Kidney (tissue), 22 donors: ENCODE measurements around the gene CPEB3. TPM values are rescaled to one million over a fixed set of nuclear protein-coding genes. Genes with fewer than 3 reads are reported as not detected.
"Not testable (repeated sequence)": the region's sequence is repeated elsewhere in the genome, so short reads cannot be mapped to it uniquely, and the experiment has no call there.

Experiments
- DNase-seq, 5 donors: peaks; one replicate each; pipeline ENCODE4 v3.0.0-alpha.2; 2013 to 2020
- FAIRE-seq: peaks from 2 replicates; lab custom pipeline; 2012; peaks lifted over from hg19 to GRCh38; lab: Jason Lieb, UNC
- H3K27ac ChIP-seq, 2 donors: one replicate each; pipeline ENCODE4 v1.7.0; 2013; ENCODE audit warnings: low read depth in 2 of 2, low read length in 2 of 2, inconsistent platforms in 1 of 2
- H3K27me3 ChIP-seq: one replicate; pipeline ENCODE4 v1.7.1; 2013; ENCODE audit warnings: low read length, inconsistent platforms; ENCODE audit not compliant: control insufficient read depth, insufficient read depth
- H3K36me3 ChIP-seq, 3 donors: one replicate each; pipeline versions ENCODE4 v1.7.0 to v1.7.1; 2013; ENCODE audit warnings: low read length in 3 of 3, control low read depth in 1 of 3, inconsistent platforms in 1 of 3; ENCODE audit not compliant: insufficient read depth in 3 of 3, control insufficient read depth in 2 of 3
- H3K4me1 ChIP-seq, 3 donors: one replicate each; pipeline versions ENCODE4 v1.7.0 to v1.7.1; 2013; ENCODE audit warnings: low read length in 3 of 3, inconsistent platforms in 1 of 3, low read depth in 1 of 3; ENCODE audit not compliant: control insufficient read depth in 2 of 3, insufficient read depth in 2 of 3
- H3K4me3 ChIP-seq, 3 donors: one replicate each; pipeline versions ENCODE4 v1.7.0 to v1.8.1; 2013; ENCODE audit warnings: low read length in 3 of 3, control low read depth in 1 of 3, inconsistent platforms in 1 of 3
- H3K9ac ChIP-seq, 3 donors: one replicate each; pipeline versions ENCODE4 v1.7.0 to v1.7.1; 2013; ENCODE audit warnings: low read length in 3 of 3, control low read depth in 1 of 3, inconsistent platforms in 1 of 3
- H3K9me3 ChIP-seq, 3 donors: one replicate each; pipeline versions ENCODE4 v1.7.0 to v1.7.1; 2013; ENCODE audit warnings: low read length in 3 of 3, control low read depth in 1 of 3, inconsistent platforms in 1 of 3; ENCODE audit not compliant: control insufficient read depth in 2 of 3, insufficient read depth in 1 of 3
- intact Hi-C: fragments of 100-400 bp; cut with DNase I; formaldehyde crosslinking; loops from one replicate; pipeline ENCODE4 v1.11.1; 2022
- long read RNA-seq, 10 donors: library from polyadenylated mRNA in 1 of 10; unstranded in 1 of 10; transcript quantifications; one replicate each; pipeline ENCODE4 v2.0.0 and lab custom pipeline, GENCODE V29; 2021 to 2026
- polyA plus RNA-seq: library from polyadenylated mRNA; stranded (reverse); fragments of 350-450 nt; fragmentation: Illumina TruSeq; extraction: RNeasy Lipid Tissue Mini Kit (QIAGEN cat#74804); gene quantifications from one replicate; pipeline ENCODE4 v1.2.3, GENCODE V29; 2014; ENCODE audit warnings: low read depth, low replicate concordance; ENCODE audit not compliant: insufficient read depth
- total RNA-seq: library from RNA; stranded (reverse); fragmentation: NEBNext Ultra II Directional; extraction: Animal tissue kit (Norgen Biotek cat#: 25700); gene quantifications from one replicate; pipeline ENCODE4 v1.2.1, GENCODE V29; 2021
- TF ChIP-seq, protein P1 (sequence below): IDR thresholded peaks from 3 replicates; pipeline ENCODE4 v1.5.1; 2012; ENCODE audit warnings: mild to moderate bottlenecking, moderate library complexity, borderline replicate concordance; ENCODE audit not compliant: insufficient read depth; ENCODE audit errors: extremely low read depth
- donor health status: control.
- donor health status: control.
- donor health status: control.
- donor health status: control.
- donor health status: control.
- donor health status: DM: yes; HTN: yes; CAD: no.
- donor health status: Normal renal cell carcinoma (clear cell type).

Gene CPEB3
- 7.4 TPM for total RNA-seq
- polyA plus RNA-seq, result 2.3 TPM
- long read RNA-seq, donor 1, result 0 reads
- long read RNA-seq, donor 2, result 0 reads
- long read RNA-seq, donor 3, result 0 reads
- long read RNA-seq, donor 4, partial matches to known transcripts, result 36 of 67 reads
- long read RNA-seq, donor 4, other reads (novel, unspliced or antisense), result 31 of 67 reads
- long read RNA-seq, donor 5, result 0 reads
- long read RNA-seq, donor 6, result 0 reads
- long read RNA-seq, donor 7, partial matches to known transcripts, result 3 of 10 reads
- long read RNA-seq, donor 7, other reads (novel, unspliced or antisense), result 7 of 10 reads
- long read RNA-seq, donor 8, result 0 reads
- long read RNA-seq, donor 9, result 0 reads
- long read RNA-seq, donor 10, result 0 reads

DNA sequence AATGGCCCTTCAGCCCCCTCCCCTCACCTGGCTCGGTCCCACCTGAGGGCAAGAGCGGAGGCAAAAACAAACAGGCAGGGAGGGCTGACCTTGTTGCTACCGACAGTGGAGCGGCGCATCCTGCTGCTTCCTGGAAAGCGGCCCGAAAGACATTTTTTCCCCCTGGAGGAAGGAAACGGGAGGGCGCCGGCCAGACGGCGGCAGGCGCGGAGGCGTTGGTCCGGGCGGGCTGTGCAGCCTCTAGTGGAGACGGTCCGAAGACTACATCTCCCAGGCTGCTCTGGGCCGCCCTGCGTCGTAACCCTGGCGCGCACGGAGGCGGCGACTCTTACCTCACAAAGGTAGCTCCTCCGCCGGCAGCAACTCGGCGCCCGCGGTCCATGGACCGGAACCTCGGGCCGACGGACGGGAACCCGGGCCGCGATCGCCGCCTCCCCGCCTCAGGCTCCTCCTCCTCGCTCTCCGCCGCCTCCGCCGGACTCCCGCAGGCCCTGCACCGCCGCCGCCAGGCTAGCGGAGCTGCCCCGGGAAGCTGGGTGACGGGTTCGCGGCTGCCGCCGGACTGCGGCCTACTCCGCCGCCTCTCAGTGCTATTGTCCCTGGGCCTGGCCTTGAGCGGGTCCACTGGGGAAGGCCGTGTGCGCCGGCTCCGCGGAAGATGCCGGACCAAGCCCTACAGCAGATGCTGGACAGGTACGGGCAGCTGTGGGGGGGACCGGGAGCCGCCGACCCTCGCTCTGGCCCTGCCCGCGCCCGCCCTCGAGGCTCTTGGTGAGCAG lies at the start of gene CPEB3, which contains the start of gene MARCHF5:
Gene CPEB3 (minus strand): TSS at position 242 of the 779 bp plus-strand sequence. CDS start 50,728 bp downstream, outside the sequence.
Gene MARCHF5 (plus strand): TSS at position 331 of the 779 bp plus-strand sequence. CDS start 328 bp downstream, at position 659.
- FAIRE-seq (no peak), DNase-seq (peak; percentile 98 to 99 (median 98))
- TF ChIP-seq, protein P1, sequence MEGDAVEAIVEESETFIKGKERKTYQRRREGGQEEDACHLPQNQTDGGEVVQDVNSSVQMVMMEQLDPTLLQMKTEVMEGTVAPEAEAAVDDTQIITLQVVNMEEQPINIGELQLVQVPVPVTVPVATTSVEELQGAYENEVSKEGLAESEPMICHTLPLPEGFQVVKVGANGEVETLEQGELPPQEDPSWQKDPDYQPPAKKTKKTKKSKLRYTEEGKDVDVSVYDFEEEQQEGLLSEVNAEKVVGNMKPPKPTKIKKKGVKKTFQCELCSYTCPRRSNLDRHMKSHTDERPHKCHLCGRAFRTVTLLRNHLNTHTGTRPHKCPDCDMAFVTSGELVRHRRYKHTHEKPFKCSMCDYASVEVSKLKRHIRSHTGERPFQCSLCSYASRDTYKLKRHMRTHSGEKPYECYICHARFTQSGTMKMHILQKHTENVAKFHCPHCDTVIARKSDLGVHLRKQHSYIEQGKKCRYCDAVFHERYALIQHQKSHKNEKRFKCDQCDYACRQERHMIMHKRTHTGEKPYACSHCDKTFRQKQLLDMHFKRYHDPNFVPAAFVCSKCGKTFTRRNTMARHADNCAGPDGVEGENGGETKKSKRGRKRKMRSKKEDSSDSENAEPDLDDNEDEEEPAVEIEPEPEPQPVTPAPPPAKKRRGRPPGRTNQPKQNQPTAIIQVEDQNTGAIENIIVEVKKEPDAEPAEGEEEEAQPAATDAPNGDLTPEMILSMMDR, result peak; percentile 53
- Histone ChIP-seq H3K9ac (peak within 1 kb of the TSS; percentile 74 to 96 (median 90)), H3K4me1 (peaks cover 0 to 3% (median 0%) of the 10 kb centered on the region in 3 donors), H3K27ac (peak within 1 kb of the TSS; percentile 89 to 96), H3K27me3 (no peaks in the 10 kb centered on the region), H3K9me3 (no peaks in the 10 kb centered on the region), H3K4me3 (peak within 1 kb of the TSS; percentile 82 to 89 (median 83)), H3K36me3 (no peaks in the 10 kb centered on the region)
- intact Hi-C loops, result loop anchor here (10.0 kb wide), 1 partner anchor 206 kb away; no protein-coding TSS in a partner anchor

DNA sequence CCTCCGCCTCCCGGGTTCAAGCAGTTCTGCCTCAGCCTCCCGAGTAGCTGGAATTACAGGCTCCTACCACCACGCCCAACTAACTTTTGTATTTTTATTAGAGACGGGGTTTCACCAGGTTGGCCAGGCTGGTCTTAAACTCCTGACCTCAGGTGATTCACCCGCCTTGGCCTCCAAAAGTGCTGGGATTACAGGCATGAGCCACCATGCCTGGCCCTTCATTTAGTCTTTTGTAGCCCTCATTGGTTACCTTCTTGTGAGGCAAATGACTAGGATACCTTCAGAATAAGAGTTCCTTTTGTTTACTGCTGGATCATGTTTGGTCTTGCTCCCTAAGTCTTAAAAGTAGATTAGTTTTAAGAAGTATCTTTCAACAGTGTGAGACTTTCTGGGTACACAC lies 39.0 kb upstream of the CPEB3 start:
- H3K36me3 ChIP-seq, H3K4me1 ChIP-seq, intact Hi-C loops, FAIRE-seq, H3K9ac ChIP-seq, H3K27ac ChIP-seq, DNase-seq, H3K9me3 ChIP-seq, H3K4me3 ChIP-seq, H3K27me3 ChIP-seq: not testable (repeated sequence)

DNA sequence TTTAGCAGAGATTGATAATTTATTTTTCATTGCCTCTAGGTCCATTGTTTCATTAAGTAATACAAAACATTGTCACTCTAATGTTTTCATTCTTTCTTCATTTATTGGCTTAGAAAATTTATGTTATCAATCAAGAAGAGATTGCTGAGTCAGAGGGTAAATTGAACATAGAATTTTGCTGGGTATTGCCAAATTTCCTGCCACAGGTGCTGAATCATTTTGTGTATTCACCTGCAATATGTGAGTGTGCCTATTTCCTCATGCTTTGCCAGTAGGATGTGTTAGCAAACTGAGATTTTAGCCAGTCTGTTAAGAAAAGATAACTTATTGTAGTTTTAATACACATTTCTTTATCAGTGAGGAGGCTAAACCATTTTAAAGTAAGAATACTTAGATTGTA lies 38.1 kb upstream of the CPEB3 start:
- Histone ChIP-seq H3K9ac (no peak overlapping the region), H3K4me3 (no peak overlapping the region), H3K4me1 (no peaks in the 10 kb centered on the region), H3K36me3 (no peaks in the 10 kb centered on the region), H3K27ac (no peak overlapping the region), H3K27me3 (no peaks in the 10 kb centered on the region), H3K9me3 (no peaks in the 10 kb centered on the region)
- FAIRE-seq (no peak), DNase-seq (no peak)
- intact Hi-C loops, result no loop called here
- TF ChIP-seq, protein P1, result no peak
